GM12892 (cell line): ENCODE data around the gene ABCG8.

Experiments
- POLR2A ChIP-seq: IDR thresholded peaks from 2 replicates; pipeline ENCODE4 v1.6.1; 2011; ENCODE audit warnings: low read depth, low read length, control low read depth
- POLR2AphosphoS5 ChIP-seq: IDR thresholded peaks from 2 replicates; pipeline ENCODE4 v1.6.1; 2011; ENCODE audit warnings: low read depth, low read length, control low read depth
- TAF1 ChIP-seq: IDR thresholded peaks from 2 replicates; pipeline ENCODE4 v1.6.1; 2011; ENCODE audit warnings: low read depth, mild to moderate bottlenecking, control low read depth, low read length, borderline replicate concordance

GRCh38 chr2:43796206-43796605 is 42.6 kb upstream of the ABCG8 start:
- no peak for TF ChIP-seq POLR2A
- no peak for TF ChIP-seq POLR2AphosphoS5
- TF ChIP-seq TAF1 = no peak
